HG03520 (cell line): ENCODE data around the gene DACT2.
"Not testable (repeated sequence)": the region's sequence is repeated elsewhere in the genome, so short reads cannot be mapped to it uniquely, and the experiment has no call there.

Experiments used
- ATAC-seq: cut with Tn5 transposase; IDR thresholded peaks from one replicate; pipeline ENCODE4 v1.9.1; 2021; ENCODE audit warnings: mild to moderate bottlenecking, moderate library complexity; ENCODE audit not compliant: unreplicated experiment

Gene DACT2

GRCh38 chr6:168305096-168305749, 14.4 kb downstream of the DACT2 start:
- no peak for ATAC-seq

- no peak for ATAC-seq
Observed at GRCh38 chr6:168304752-168305015, 14.9 kb downstream of the DACT2 start.

GRCh38 chr6:168303982-168304751, 15.4 kb downstream of the DACT2 start:
- ATAC-seq, result no peak

GRCh38 chr6:168302534-168302933, 17.0 kb downstream of the DACT2 start:
- ATAC-seq, result no peak

- ATAC-seq, result no peak
Observed at GRCh38 chr6:168301648-168302398, 17.8 kb downstream of the DACT2 start.

GRCh38 chr6:168300975-168301647, 18.5 kb downstream of the DACT2 start:
- no peak for ATAC-seq

GRCh38 chr6:168299541-168300511, 19.8 kb downstream of the DACT2 start:
- no peak for ATAC-seq

GRCh38 chr6:168297643-168298042, 21.9 kb downstream of the DACT2 start:
- ATAC-seq, result no peak

- ATAC-seq, result no peak
Observed at GRCh38 chr6:168294901-168295300, 24.7 kb downstream of the DACT2 start.

- ATAC-seq, result no peak
Observed at GRCh38 chr6:168293636-168294530, 25.7 kb downstream of the DACT2 start.

GRCh38 chr6:168292826-168293225, 26.8 kb downstream of the DACT2 start:
- ATAC-seq, result no peak

GRCh38 chr6:168291450-168291849, 28.1 kb downstream of the DACT2 start:
- ATAC-seq, result no peak

- no peak for ATAC-seq
Observed at GRCh38 chr6:168290095-168290494, 29.5 kb downstream of the DACT2 start.

- no peak for ATAC-seq
Observed at GRCh38 chr6:168289571-168289962, 30.0 kb downstream of the DACT2 start.

- no peak for ATAC-seq
Observed at GRCh38 chr6:168288781-168289570, 30.6 kb downstream of the DACT2 start.

- ATAC-seq, result not testable (repeated sequence)
Observed at GRCh38 chr6:168287460-168287859, 32.1 kb downstream of the DACT2 start.

GRCh38 chr6:168286771-168287446, 32.7 kb downstream of the DACT2 start:
- not testable (repeated sequence) for ATAC-seq

- ATAC-seq, result no peak
Observed at GRCh38 chr6:168286116-168286515, 33.5 kb downstream of the DACT2 start.
